H9 (cell line): ENCODE measurements around the gene BPIFA1. TPM values are rescaled to one million over a fixed set of nuclear protein-coding genes. Genes with fewer than 3 reads are reported as not detected.
A peak's percentile ranks its signal among the peaks of the same experiment; 100 is the strongest.

Experiments
- DNase-seq: peaks from one replicate; pipeline ENCODE4 v3.0.0-alpha.2; 2017
- H2AFZ ChIP-seq: one replicate; pipeline ENCODE4 v1.6.1; 2013; ENCODE audit warnings: mild to moderate bottlenecking, low read length, control low read depth, moderate library complexity
- H2AK5ac ChIP-seq: 2 replicates; pipeline ENCODE4 v1.6.1; 2013; ENCODE audit warnings: low read length, control low read depth, mixed read lengths; ENCODE audit not compliant: insufficient read length
- H2BK120ac ChIP-seq: one replicate; pipeline ENCODE4 v1.6.1; 2013; ENCODE audit warnings: low read depth, mild to moderate bottlenecking, low read length, control low read depth, inconsistent platforms; ENCODE audit not compliant: poor library complexity, severe bottlenecking
- H2BK12ac ChIP-seq: 2 replicates; pipeline ENCODE4 v1.6.1; 2013; ENCODE audit warnings: low read length, control low read depth, mixed read lengths, low read depth; ENCODE audit not compliant: insufficient read length
- H2BK15ac ChIP-seq: 2 replicates; pipeline ENCODE4 v1.6.1; 2013; ENCODE audit warnings: low read depth, low read length, control low read depth
- H2BK20ac ChIP-seq: one replicate; pipeline ENCODE4 v1.6.1; 2013; ENCODE audit warnings: low read depth, mild to moderate bottlenecking, low read length, control low read depth, inconsistent platforms; ENCODE audit not compliant: poor library complexity, severe bottlenecking
- H2BK5ac ChIP-seq: 2 replicates; pipeline ENCODE4 v1.6.1; 2013; ENCODE audit warnings: low read length, control low read depth, mixed read lengths; ENCODE audit not compliant: insufficient read length
- H3K14ac ChIP-seq: 2 replicates; pipeline ENCODE4 v1.6.1; 2013; ENCODE audit warnings: low read length, control low read depth; ENCODE audit not compliant: insufficient read depth
- H3K18ac ChIP-seq: 2 replicates; pipeline ENCODE4 v1.6.1; 2013; ENCODE audit warnings: low read depth, mild to moderate bottlenecking, mixed read lengths, low read length, control low read depth; ENCODE audit not compliant: insufficient read length
- H3K23ac ChIP-seq: 2 replicates; pipeline ENCODE4 v1.6.1; 2013; ENCODE audit warnings: low read length, control low read depth, mixed read lengths, low read depth; ENCODE audit not compliant: insufficient read length
- H3K23me2 ChIP-seq: 2 replicates; pipeline ENCODE4 v1.6.1; 2013; ENCODE audit warnings: low read depth, mild to moderate bottlenecking, mixed read lengths, low read length, control low read depth; ENCODE audit not compliant: insufficient read length, poor library complexity, severe bottlenecking
- H3K27ac ChIP-seq: 2 replicates; pipeline ENCODE4 v1.5.1; 2013; ENCODE audit warnings: low read length, control low read depth, mixed read lengths, low read depth; ENCODE audit not compliant: insufficient read length
- H3K27me3 ChIP-seq: 2 replicates; pipeline ENCODE4 v1.6.1; 2013; ENCODE audit warnings: low read length, control low read depth, inconsistent platforms; ENCODE audit not compliant: insufficient read depth
- H3K4ac ChIP-seq: 2 replicates; pipeline ENCODE4 v1.6.1; 2013; ENCODE audit warnings: low read depth, mild to moderate bottlenecking, control low read depth, inconsistent platforms, low read length, moderate library complexity
- H3K4me1 ChIP-seq: 2 replicates; pipeline ENCODE4 v1.6.1; 2013; ENCODE audit warnings: low read length, control low read depth, inconsistent platforms; ENCODE audit not compliant: insufficient read depth
- H3K4me2 ChIP-seq: 2 replicates; pipeline ENCODE4 v1.6.1; 2013; ENCODE audit warnings: low read length, control low read depth, mixed read lengths; ENCODE audit not compliant: insufficient read length, insufficient read depth
- H3K56ac ChIP-seq: 2 replicates; pipeline ENCODE4 v1.6.1; 2013; ENCODE audit warnings: low read depth, mild to moderate bottlenecking, mixed read lengths, low read length, control low read depth; ENCODE audit not compliant: insufficient read length
- H3K79me1 ChIP-seq: 2 replicates; pipeline ENCODE4 v1.6.1; 2013; ENCODE audit warnings: low read depth, mild to moderate bottlenecking, moderate library complexity, low read length, control low read depth, inconsistent platforms; ENCODE audit not compliant: insufficient read depth, poor library complexity, severe bottlenecking
- H3K79me2 ChIP-seq: 2 replicates; pipeline ENCODE4 v1.6.1; 2013; ENCODE audit warnings: low read length, control low read depth, inconsistent platforms; ENCODE audit not compliant: insufficient read depth
- H3K9ac ChIP-seq: 2 replicates; pipeline ENCODE4 v1.6.1; 2013; ENCODE audit warnings: low read length, control low read depth, mixed read lengths; ENCODE audit not compliant: insufficient read length; ENCODE audit errors: extremely low read depth
- H3K9me3 ChIP-seq: one replicate; pipeline ENCODE4 v1.6.1; 2013; ENCODE audit warnings: low read depth, low read length, inconsistent platforms; ENCODE audit not compliant: control insufficient read depth
- H3T11ph ChIP-seq: one replicate; pipeline ENCODE4 v1.6.1; 2013; ENCODE audit warnings: mild to moderate bottlenecking, low read length, control low read depth, inconsistent platforms
- H4K20me1 ChIP-seq: one replicate; pipeline ENCODE4 v1.6.1; 2013; ENCODE audit not compliant: control insufficient read depth, insufficient read length, insufficient read depth
- H4K5ac ChIP-seq: 2 replicates; pipeline ENCODE4 v1.6.1; 2013; ENCODE audit warnings: low read depth, mild to moderate bottlenecking, mixed read lengths, low read length, control low read depth; ENCODE audit not compliant: insufficient read length
- H4K8ac ChIP-seq: replicated peaks from 2 replicates; pipeline ENCODE4 v1.6.1; 2013; ENCODE audit warnings: low read length, control low read depth, mixed read lengths, low read depth; ENCODE audit not compliant: insufficient read length
- H4K91ac ChIP-seq: 2 replicates; pipeline ENCODE4 v1.6.1; 2013; ENCODE audit warnings: low read depth, mild to moderate bottlenecking, moderate library complexity, mixed read lengths, low read length, control low read depth; ENCODE audit not compliant: insufficient read length
- H3K27ac Mint-ChIP-seq, 3 experiments: 2 replicates in 2 of 3; 3 replicates in 1 of 3; pipeline ENCODE4 v1.8.0; 2020 to 2021; ENCODE audit warnings: mixed read lengths in 3 of 3, mild to moderate bottlenecking in 1 of 3, moderate library complexity in 1 of 3
- H3K27me3 Mint-ChIP-seq: 2 replicates; pipeline ENCODE4 v1.8.0; 2021; ENCODE audit warnings: low read depth, mild to moderate bottlenecking, moderate library complexity, mixed read lengths
- H3K36me3 Mint-ChIP-seq, 3 experiments: 2 replicates in 2 of 3; 3 replicates in 1 of 3; pipeline ENCODE4 v1.8.0; 2020 to 2021; ENCODE audit warnings: low read depth in 3 of 3, mixed read lengths in 3 of 3; ENCODE audit not compliant: insufficient read depth in 1 of 3
- H3K4me1 Mint-ChIP-seq, 2 experiments: 2 replicates each; pipeline ENCODE4 v1.8.0; 2020; ENCODE audit warnings: mixed read lengths in 2 of 2
- H3K4me3 Mint-ChIP-seq, 2 experiments: 2 replicates in 1 of 2; 3 replicates in 1 of 2; pipeline ENCODE4 v1.8.0; 2020 to 2021; ENCODE audit warnings: mild to moderate bottlenecking in 2 of 2, mixed read lengths in 2 of 2, moderate library complexity in 1 of 2
- H3K9me3 Mint-ChIP-seq, 2 experiments: 2 replicates in 1 of 2; 3 replicates in 1 of 2; pipeline ENCODE4 v1.8.0; 2020; ENCODE audit warnings: mild to moderate bottlenecking in 2 of 2, mixed read lengths in 2 of 2, moderate library complexity in 1 of 2
- CTCF ChIP-seq: fragments of 200-600 bp; sonication (generic); conservative IDR thresholded peaks from 3 replicates; pipeline ENCODE4 v1.8.0; 2021; ENCODE audit warnings: antibody characterized with exemption, mild to moderate bottlenecking
- WGBS: extraction: QIAGEN DNeasy Blood & Tissue Kit; methylation state at CpG from one replicate; pipeline ENCODE4 v1.1.7; 2013; ENCODE audit warnings: missing lambda C conversion rate, low lambda C conversion rate, mixed read lengths; ENCODE audit not compliant: insufficient read length; ENCODE audit errors: extremely low coverage; 5-methylcytosine and 5-hydroxymethylcytosine counted together
- total RNA-seq: library from RNA; stranded (reverse); gene quantifications from 2 replicates; pipeline ENCODE4 v1.2.1, GENCODE V29; 2021

The BPIFA1 gene
- total RNA-seq, 1 experiment from 2014 or later = not detected

GRCh38 chr20:33284937-33285336, 49.1 kb downstream of the BPIFA1 start:
- H4K5ac ChIP-seq = no peak overlapping the region
- Mint-ChIP-seq H3K9me3 (no peaks in the 10 kb centered on the region), H3K4me1 (peaks cover 7 to 14% of the 10 kb centered on the region in 2 experiments), H3K4me3 (no peak overlapping the region), H3K27ac (peak overlapping the region in 2 of 3 experiments; percentile 10 to 18; a peak in 2 of 7 replicates), H3K36me3 (no peaks in the 10 kb centered on the region), H3K27me3 (peaks cover 25% of the 10 kb centered on the region)
- no peak for DNase-seq
- no peak overlapping the region for H2AFZ ChIP-seq
- no peak overlapping the region for H3K9ac ChIP-seq
- H2BK120ac ChIP-seq = no peak overlapping the region
- no peak overlapping the region for H3K4ac ChIP-seq
- H3K27me3 ChIP-seq = no peaks in the 10 kb centered on the region
- no peak overlapping the region for H3T11ph ChIP-seq
- H3K79me1 ChIP-seq = no peaks in the 10 kb centered on the region
- no peaks in the 10 kb centered on the region for H3K4me1 ChIP-seq
- H2BK20ac ChIP-seq = no peak overlapping the region
- H3K56ac ChIP-seq = no peak overlapping the region
- no peak overlapping the region for H3K23ac ChIP-seq
- H4K20me1 ChIP-seq = no peaks in the 10 kb centered on the region
- H2BK15ac ChIP-seq = no peak overlapping the region
- H4K91ac ChIP-seq = no peak overlapping the region
- no peak overlapping the region for H2AK5ac ChIP-seq
- H3K4me2 ChIP-seq = no peak overlapping the region
- H3K14ac ChIP-seq = no peak overlapping the region
- no peak overlapping the region for H3K18ac ChIP-seq
- H3K27ac ChIP-seq = no peak overlapping the region
- H2BK12ac ChIP-seq = no peak overlapping the region
- H3K23me2 ChIP-seq = no peaks in the 10 kb centered on the region
- no CpG with 5 or more reads among the region's 2 CpGs for WGBS
- no peak overlapping the region for H4K8ac ChIP-seq
- no peaks in the 10 kb centered on the region for H3K9me3 ChIP-seq
- H2BK5ac ChIP-seq = no peak overlapping the region
- H3K79me2 ChIP-seq = no peaks in the 10 kb centered on the region
- no peak for TF ChIP-seq CTCF
